ENCODE data around the gene LRP1B. TPM values are rescaled to one million over a fixed set of nuclear protein-coding genes. Genes with fewer than 3 reads are reported as not detected.

Gene LRP1B
- total RNA-seq, 1 donor from 2014 or later, result 0.25 TPM

DNA sequence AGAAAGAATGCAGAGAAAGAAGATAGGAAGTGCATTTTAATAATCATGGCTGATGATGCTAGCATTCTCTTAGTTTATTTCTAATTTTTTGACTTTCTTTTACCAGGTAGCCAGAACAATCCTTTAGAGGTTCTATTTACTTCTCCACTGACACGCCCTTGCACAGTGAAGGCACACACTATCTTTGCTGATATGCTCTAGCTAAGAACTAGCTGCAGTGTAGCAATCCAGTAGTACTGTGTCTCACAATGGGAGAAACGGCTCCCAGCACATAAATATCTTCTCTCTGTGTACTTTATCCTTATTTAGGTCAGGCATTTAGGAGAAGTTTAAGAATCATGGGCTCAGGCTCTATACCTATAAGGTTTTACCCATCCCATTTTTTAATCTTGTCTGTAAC, 1005.4 kb downstream of the LRP1B start:
- no peaks in the 10 kb centered on the region for H3K36me3 Mint-ChIP-seq (ENCODE audit: low read depth)
- H3K27ac Mint-ChIP-seq (ENCODE audit: unreplicated experiment), result no peak overlapping the region
- no peaks in the 10 kb centered on the region for H3K27me3 Mint-ChIP-seq (ENCODE audit: low read depth)
- no peak overlapping the region for H3K4me3 Mint-ChIP-seq (ENCODE audit: unreplicated experiment)
- DNase-seq (ENCODE audit: low spot score), result no peak
- no peaks in the 10 kb centered on the region for H3K4me1 Mint-ChIP-seq (ENCODE audit: low read depth)
- H3K9me3 Mint-ChIP-seq (ENCODE audit: low read depth), result peaks cover 3% of the 10 kb centered on the region
- TF ChIP-seq CTCF (IDR thresholded peaks at IDR 0.05), result no peak

DNA sequence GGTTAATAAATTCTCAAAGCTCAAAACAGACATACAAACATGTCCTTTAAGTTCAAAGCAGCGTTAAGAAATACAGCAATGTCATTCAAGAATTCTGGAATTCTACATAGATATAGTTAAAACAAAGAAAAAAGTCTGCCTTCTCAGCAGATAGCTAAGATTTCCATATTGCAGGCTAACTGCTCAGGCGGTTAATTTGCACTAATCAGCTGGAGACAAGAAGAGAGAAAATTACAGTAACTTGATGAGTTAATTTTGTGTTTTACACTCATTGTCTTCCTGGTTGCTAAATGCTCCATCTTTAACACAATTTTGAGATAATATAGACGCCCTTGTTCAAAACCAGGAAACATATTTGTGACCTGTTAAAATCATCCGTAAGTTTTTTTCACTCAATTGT, 1012.0 kb downstream of the LRP1B start:
- Mint-ChIP-seq H3K27me3 (ENCODE audit: low read depth) (no peaks in the 10 kb centered on the region), H3K27ac (ENCODE audit: unreplicated experiment) (no peak overlapping the region), H3K4me1 (ENCODE audit: low read depth) (no peaks in the 10 kb centered on the region), H3K36me3 (ENCODE audit: low read depth) (no peaks in the 10 kb centered on the region), H3K4me3 (ENCODE audit: unreplicated experiment) (no peak overlapping the region), H3K9me3 (ENCODE audit: low read depth) (peaks cover 5% of the 10 kb centered on the region)
- no peak for DNase-seq (ENCODE audit: low spot score)
- TF ChIP-seq CTCF (IDR thresholded peaks at IDR 0.05), result no peak

- Mint-ChIP-seq H3K36me3 (ENCODE audit: low read depth) (no peaks in the 10 kb centered on the region), H3K4me3 (ENCODE audit: unreplicated experiment) (no peak overlapping the region), H3K9me3 (ENCODE audit: low read depth) (peaks cover 5% of the 10 kb centered on the region), H3K27ac (ENCODE audit: unreplicated experiment) (no peak overlapping the region), H3K27me3 (ENCODE audit: low read depth) (no peaks in the 10 kb centered on the region), H3K4me1 (ENCODE audit: low read depth) (no peaks in the 10 kb centered on the region)
- TF ChIP-seq CTCF (IDR thresholded peaks at IDR 0.05), result no peak
- DNase-seq (ENCODE audit: low spot score), result no peak
Measured at GRCh38 chr2:141113301-141113700, 1017.5 kb downstream of the LRP1B start.

- no peak for DNase-seq (ENCODE audit: low spot score)
- no peak overlapping the region for H3K4me3 Mint-ChIP-seq (ENCODE audit: unreplicated experiment)
- no peaks in the 10 kb centered on the region for H3K27me3 Mint-ChIP-seq (ENCODE audit: low read depth)
- H3K4me1 Mint-ChIP-seq (ENCODE audit: low read depth), result no peaks in the 10 kb centered on the region
- H3K9me3 Mint-ChIP-seq (ENCODE audit: low read depth), result peaks cover 5% of the 10 kb centered on the region
- no peaks in the 10 kb centered on the region for H3K36me3 Mint-ChIP-seq (ENCODE audit: low read depth)
- no peak overlapping the region for H3K27ac Mint-ChIP-seq (ENCODE audit: unreplicated experiment)
- peak; percentile 47 for TF ChIP-seq CTCF (IDR thresholded peaks at IDR 0.05)
Measured at GRCh38 chr2:141109633-141110032, 1021.2 kb downstream of the LRP1B start.

GRCh38 chr2:141105763-141106162, 1025.1 kb downstream of the LRP1B start:
- no peaks in the 10 kb centered on the region for H3K36me3 Mint-ChIP-seq (ENCODE audit: low read depth)
- H3K27me3 Mint-ChIP-seq (ENCODE audit: low read depth), result no peaks in the 10 kb centered on the region
- no peak for TF ChIP-seq CTCF (IDR thresholded peaks at IDR 0.05)
- H3K9me3 Mint-ChIP-seq (ENCODE audit: low read depth), result no peaks in the 10 kb centered on the region
- no peaks in the 10 kb centered on the region for H3K4me1 Mint-ChIP-seq (ENCODE audit: low read depth)
- H3K27ac Mint-ChIP-seq (ENCODE audit: unreplicated experiment), result no peak overlapping the region
- H3K4me3 Mint-ChIP-seq (ENCODE audit: unreplicated experiment), result no peak overlapping the region
- DNase-seq (ENCODE audit: low spot score), result no peak
